Measurements from ENCODE around the gene MGRN1.
A peak's percentile ranks its signal among the peaks of the same experiment; 100 is the strongest.

Gene MGRN1

GRCh38 chr16:4681471-4682083 lies 57.0 kb downstream of the MGRN1 start:
- peaks cover 44% of the 10 kb centered on the region for H3K36me3 Mint-ChIP-seq
- no peak overlapping the region for H3K4me3 Mint-ChIP-seq
- H3K27ac Mint-ChIP-seq, result no peak overlapping the region
- H3K4me1 Mint-ChIP-seq, result peaks cover 4% of the 10 kb centered on the region
- no peaks in the 10 kb centered on the region for H3K9me3 Mint-ChIP-seq
- H3K27me3 Mint-ChIP-seq, result no peaks in the 10 kb centered on the region
- ATAC-seq, result no peak

- peaks cover 50% of the 10 kb centered on the region for H3K36me3 Mint-ChIP-seq
- H3K4me1 Mint-ChIP-seq, result no peaks in the 10 kb centered on the region
- no peak overlapping the region for H3K4me3 Mint-ChIP-seq
- no peak for ATAC-seq
- H3K9me3 Mint-ChIP-seq, result no peaks in the 10 kb centered on the region
- no peaks in the 10 kb centered on the region for H3K27me3 Mint-ChIP-seq
- no peak overlapping the region for H3K27ac Mint-ChIP-seq
These were observed 57.5 kb downstream of the MGRN1 start for GRCh38 chr16:4682084-4682591.

- no peaks in the 10 kb centered on the region for H3K27me3 Mint-ChIP-seq
- H3K27ac Mint-ChIP-seq, result no peak overlapping the region
- no peak overlapping the region for H3K4me3 Mint-ChIP-seq
- H3K9me3 Mint-ChIP-seq, result no peaks in the 10 kb centered on the region
- no peaks in the 10 kb centered on the region for H3K4me1 Mint-ChIP-seq
- ATAC-seq, result peak; percentile 25
- H3K36me3 Mint-ChIP-seq, result peaks cover 56% of the 10 kb centered on the region
These were observed 58.1 kb downstream of the MGRN1 start for GRCh38 chr16:4682616-4683254.

GRCh38 chr16:4683255-4684057 lies 58.8 kb downstream of the MGRN1 start:
- Mint-ChIP-seq H3K4me1 (no peaks in the 10 kb centered on the region), H3K27me3 (no peaks in the 10 kb centered on the region), H3K27ac (no peak overlapping the region), H3K36me3 (peaks cover 52% of the 10 kb centered on the region), H3K9me3 (no peaks in the 10 kb centered on the region), H3K4me3 (no peak overlapping the region)
- no peak for ATAC-seq

- Mint-ChIP-seq H3K4me1 (no peaks in the 10 kb centered on the region), H3K36me3 (peaks cover 57% of the 10 kb centered on the region)
- ATAC-seq, result no peak
These were observed 59.6 kb downstream of the MGRN1 start for GRCh38 chr16:4684058-4684715.

GRCh38 chr16:4684763-4685162 lies 60.1 kb downstream of the MGRN1 start:
- H3K27ac Mint-ChIP-seq, result no peak overlapping the region
- no peak overlapping the region for H3K4me3 Mint-ChIP-seq
- no peaks in the 10 kb centered on the region for H3K9me3 Mint-ChIP-seq
- H3K27me3 Mint-ChIP-seq, result no peaks in the 10 kb centered on the region
- peaks cover 57% of the 10 kb centered on the region for H3K36me3 Mint-ChIP-seq
- ATAC-seq, result no peak
- no peaks in the 10 kb centered on the region for H3K4me1 Mint-ChIP-seq

More at GRCh38 chr16:4684058-4684715, 59.6 kb downstream of the MGRN1 start:
- no peak overlapping the region for H3K27ac Mint-ChIP-seq
- no peaks in the 10 kb centered on the region for H3K27me3 Mint-ChIP-seq
- H3K4me3 Mint-ChIP-seq, result no peak overlapping the region
- H3K9me3 Mint-ChIP-seq, result no peaks in the 10 kb centered on the region

- Mint-ChIP-seq H3K4me3 (no peak overlapping the region), H3K9me3 (no peaks in the 10 kb centered on the region), H3K4me1 (no peaks in the 10 kb centered on the region), H3K27me3 (no peaks in the 10 kb centered on the region), H3K27ac (no peak overlapping the region), H3K36me3 (peaks cover 53% of the 10 kb centered on the region)
- ATAC-seq, result no peak
These were observed 60.7 kb downstream of the MGRN1 start for GRCh38 chr16:4685292-4685691.

- Mint-ChIP-seq H3K4me1 (peaks cover under 1% of the 10 kb centered on the region), H3K9me3 (no peaks in the 10 kb centered on the region), H3K27ac (no peak overlapping the region), H3K36me3 (peaks cover 48% of the 10 kb centered on the region), H3K4me3 (no peak overlapping the region), H3K27me3 (no peaks in the 10 kb centered on the region)
- no peak for ATAC-seq
These were observed 61.3 kb downstream of the MGRN1 start for GRCh38 chr16:4685776-4686496.

GRCh38 chr16:4686497-4687210 lies 62.0 kb downstream of the MGRN1 start:
- no peak for ATAC-seq
- peak overlapping the region; percentile 37 for H3K27ac Mint-ChIP-seq
- peaks cover 8% of the 10 kb centered on the region for H3K4me1 Mint-ChIP-seq
- no peaks in the 10 kb centered on the region for H3K27me3 Mint-ChIP-seq
- peaks cover 42% of the 10 kb centered on the region for H3K36me3 Mint-ChIP-seq
- H3K9me3 Mint-ChIP-seq, result no peaks in the 10 kb centered on the region
- no peak overlapping the region for H3K4me3 Mint-ChIP-seq

- H3K27me3 Mint-ChIP-seq, result no peaks in the 10 kb centered on the region
- H3K4me1 Mint-ChIP-seq, result peaks cover 12% of the 10 kb centered on the region
- no peak overlapping the region for H3K4me3 Mint-ChIP-seq
- H3K27ac Mint-ChIP-seq, result peak overlapping the region; percentile 37
- H3K36me3 Mint-ChIP-seq, result peaks cover 39% of the 10 kb centered on the region
- H3K9me3 Mint-ChIP-seq, result no peaks in the 10 kb centered on the region
- no peak for ATAC-seq
These were observed 62.8 kb downstream of the MGRN1 start for GRCh38 chr16:4687416-4687815.

GRCh38 chr16:4687946-4688673 lies 63.5 kb downstream of the MGRN1 start:
- no peak for ATAC-seq
- Mint-ChIP-seq H3K4me3 (no peak overlapping the region), H3K4me1 (peaks cover 19% of the 10 kb centered on the region), H3K27me3 (no peaks in the 10 kb centered on the region), H3K36me3 (peaks cover 36% of the 10 kb centered on the region), H3K9me3 (no peaks in the 10 kb centered on the region), H3K27ac (peak overlapping the region; percentile 37)

- no peak overlapping the region for H3K4me3 Mint-ChIP-seq
- no peaks in the 10 kb centered on the region for H3K9me3 Mint-ChIP-seq
- no peaks in the 10 kb centered on the region for H3K27me3 Mint-ChIP-seq
- H3K36me3 Mint-ChIP-seq, result peaks cover 33% of the 10 kb centered on the region
- H3K27ac Mint-ChIP-seq, result no peak overlapping the region
- H3K4me1 Mint-ChIP-seq, result peaks cover 19% of the 10 kb centered on the region
- ATAC-seq, result no peak
These were observed 64.0 kb downstream of the MGRN1 start for GRCh38 chr16:4688674-4689045.

- Mint-ChIP-seq H3K9me3 (no peaks in the 10 kb centered on the region), H3K4me3 (no peak overlapping the region), H3K27ac (no peak overlapping the region), H3K4me1 (peaks cover 19% of the 10 kb centered on the region), H3K27me3 (no peaks in the 10 kb centered on the region), H3K36me3 (peaks cover 33% of the 10 kb centered on the region)
- ATAC-seq, result no peak
These were observed 64.6 kb downstream of the MGRN1 start for GRCh38 chr16:4689091-4689671.
